ENCODE measurements around the gene NOL7.

DNA sequence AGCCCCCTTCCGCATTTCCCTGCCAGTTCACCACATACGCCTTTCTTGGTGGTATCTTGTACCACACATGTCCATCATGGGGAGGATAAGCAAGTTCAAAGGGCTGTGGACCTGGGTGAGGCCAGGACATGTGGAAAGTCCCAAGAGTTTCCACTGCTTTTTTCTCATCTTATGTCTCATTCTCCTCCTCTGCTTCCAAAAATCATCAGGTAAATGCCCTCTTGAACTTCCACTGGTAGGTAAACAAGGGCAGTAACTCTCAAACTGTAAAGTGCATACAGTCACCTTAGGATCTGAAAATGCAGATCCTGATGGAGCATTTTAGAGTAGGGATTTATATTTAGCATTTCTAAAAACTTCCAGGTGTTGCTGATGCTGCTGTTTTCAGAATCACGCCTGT, 48.6 kb upstream of the NOL7 start:
- TF ChIP-seq CTCF (conservative IDR thresholded peaks at IDR 0.05; ENCODE audit: low read depth, low read length) (no peak), EZH2 (IDR thresholded peaks at IDR 0.05; ENCODE audit: borderline replicate concordance, low read depth, low read length, poor library complexity, severe bottlenecking) (no peak)

Measured in A673 (cell line).